Right lobe of liver (tissue), 6 donors: ENCODE results near the gene DNAH17. TPM values are rescaled to one million over a fixed set of nuclear protein-coding genes. Genes with fewer than 3 reads are reported as not detected.

ENCODE experiments used
- ATAC-seq, 4 donors: fragments of 200-7000 bp; cut with Tn5 transposase; one replicate each; pipeline ENCODE4 v1.9.1; 2020; ENCODE audit warnings: mild to moderate bottlenecking in 4 of 4, moderate library complexity in 4 of 4
- DNase-seq, 3 donors: peaks; one replicate each; pipeline ENCODE4 v3.0.0-alpha.2; 2020
- H3K27ac ChIP-seq, 3 donors: fragments of 200-600 bp; one replicate each; pipeline ENCODE4 v1.8.0; 2022
- H3K27me3 ChIP-seq, 2 donors: fragments of 200-600 bp; one replicate each; pipeline ENCODE4 v1.8.0; 2022
- H3K36me3 ChIP-seq, 4 donors: fragments of 200-600 bp; sonication (generic) in 1 of 4; one replicate each; pipeline versions ENCODE4 v1.5.1 to v1.8.0; 2017 to 2022; ENCODE audit warnings: control low read depth in 1 of 4
- H3K4me1 ChIP-seq, 4 donors: fragments of 200-600 bp; sonication (generic) in 1 of 4; one replicate each; pipeline versions ENCODE4 v1.5.1 to v1.8.0; 2017 to 2022; ENCODE audit warnings: control low read depth in 1 of 4
- H3K4me3 ChIP-seq, 3 donors: fragments of 200-600 bp; one replicate each; pipeline ENCODE4 v1.8.0; 2022
- H3K9me3 ChIP-seq, 4 donors: fragments of 200-600 bp; sonication (generic) in 1 of 4; one replicate each; pipeline versions ENCODE4 v1.5.1 to v1.8.0; 2017 to 2022; ENCODE audit warnings: control low read depth in 1 of 4
- CTCF ChIP-seq, 4 donors: fragments of 200-600 bp in 3 of 4; fragments of 450-650 bp in 1 of 4; IDR thresholded peaks; one replicate each; pipeline versions ENCODE4 v1.5.1 to v1.8.0; 2016 to 2022; ENCODE audit warnings: antibody characterized with exemption in 4 of 4, mild to moderate bottlenecking in 2 of 4
- POLR2A ChIP-seq: fragments of 450-650 bp; IDR thresholded peaks from one replicate; pipeline ENCODE4 v1.6.1; 2017; ENCODE audit warnings: antibody characterized with exemption, mild to moderate bottlenecking
- WGBS: methylation state at CpG from one replicate; pipeline ENCODE4 v1.1.6; 2018; ENCODE audit warnings: low coverage, low lambda C conversion rate; ENCODE audit not compliant: insufficient coverage; ENCODE audit errors: missing lambda C conversion rate; 5-methylcytosine and 5-hydroxymethylcytosine counted together
- intact Hi-C, 2 donors: fragments of 100-400 bp; cut with DNase I; formaldehyde crosslinking; loops; one replicate each; pipeline versions ENCODE4 v1.11.2 to v1.14.1; 2022
- total RNA-seq, 6 experiments: library from RNA; depleted of rRNA in 2 of 6; stranded (reverse); fragments of >200 nt in 2 of 6; fragmentation: NEBNext Ultra II Directional in 3 of 6; extraction: Animal tissue kit (Norgen Biotek cat#: 25700) in 3 of 6; gene quantifications; one replicate each; pipeline versions ENCODE4 v1.1.0 to v1.2.4, GENCODE V29; 2016 to 2023
- donor health status: DM: no; HTN: yes; CAD: no.
- donor health status: DM: no; HTN: no; CAD: no.
- donor health status: DM: no; HTN: no; CAD: no.
- donor health status: DM: no; HTN: yes; CAD: no.
- donor health status: DM: no; HTN: yes; CAD: no.

Gene DNAH17
- total RNA-seq, 6 experiments from 2014 or later = 0.04 TPM; not detected in 5

- 78% methylated on average over 7 of the region's 14 CpGs for WGBS
- H3K4me3 ChIP-seq = no peak overlapping the region
- ATAC-seq = no peak
Measured at GRCh38 chr17:78449983-78450595, 127.1 kb downstream of the DNAH17 start.

GRCh38 chr17:78448356-78448993 is 128.7 kb downstream of the DNAH17 start:
- Histone ChIP-seq H3K4me1 (no peaks in the 10 kb centered on the region), H3K4me3 (no peak overlapping the region), H3K9me3 (no peaks in the 10 kb centered on the region), H3K27ac (no peak overlapping the region), H3K27me3 (no peaks in the 10 kb centered on the region), H3K36me3 (no peaks in the 10 kb centered on the region)
- no peak for DNase-seq
- ATAC-seq = no peak
- TF ChIP-seq POLR2A (no peak), CTCF (IDR thresholded peaks at IDR 0.05) (no peak)
- intact Hi-C loops = no loop called here
- WGBS = 58% methylated on average over 5 of the region's 5 CpGs

More at GRCh38 chr17:78449983-78450595, 127.1 kb downstream of the DNAH17 start:
- no peak overlapping the region for H3K27ac ChIP-seq
- no peak for TF ChIP-seq POLR2A
- TF ChIP-seq CTCF (IDR thresholded peaks at IDR 0.05) = no peak
- H3K9me3 ChIP-seq = no peaks in the 10 kb centered on the region
- no peak for DNase-seq
- H3K4me1 ChIP-seq = no peaks in the 10 kb centered on the region
- no peaks in the 10 kb centered on the region for H3K36me3 ChIP-seq
- no peaks in the 10 kb centered on the region for H3K27me3 ChIP-seq
- intact Hi-C loops = no loop called here

- TF ChIP-seq POLR2A = no peak
- TF ChIP-seq CTCF (IDR thresholded peaks at IDR 0.05) = no peak
- H3K27me3 ChIP-seq = no peaks in the 10 kb centered on the region
- intact Hi-C loops = no loop called here
- no peak overlapping the region for H3K4me3 ChIP-seq
- 86% methylated on average over 5 of the region's 7 CpGs for WGBS
- no peak for ATAC-seq
- H3K9me3 ChIP-seq = no peaks in the 10 kb centered on the region
- H3K4me1 ChIP-seq = no peaks in the 10 kb centered on the region
- H3K27ac ChIP-seq = no peak overlapping the region
- DNase-seq = no peak
- no peaks in the 10 kb centered on the region for H3K36me3 ChIP-seq
Measured at GRCh38 chr17:78446833-78447232, 130.4 kb downstream of the DNAH17 start.

GRCh38 chr17:78444392-78444791 is 132.8 kb downstream of the DNAH17 start:
- Histone ChIP-seq H3K27me3 (no peaks in the 10 kb centered on the region), H3K4me3 (no peak overlapping the region), H3K4me1 (no peaks in the 10 kb centered on the region), H3K27ac (no peak overlapping the region), H3K9me3 (no peaks in the 10 kb centered on the region), H3K36me3 (no peaks in the 10 kb centered on the region)
- no peak for TF ChIP-seq POLR2A
- DNase-seq = no peak
- intact Hi-C loops = no loop called here
- ATAC-seq = no peak
- 80% methylated on average over 10 of the region's 20 CpGs for WGBS

GRCh38 chr17:78442648-78443218 is 134.5 kb downstream of the DNAH17 start:
- 21% methylated on average over 8 of the region's 19 CpGs for WGBS
- Histone ChIP-seq H3K4me3 (no peak overlapping the region), H3K4me1 (no peaks in the 10 kb centered on the region), H3K27ac (no peak overlapping the region), H3K9me3 (no peaks in the 10 kb centered on the region), H3K27me3 (no peaks in the 10 kb centered on the region), H3K36me3 (no peaks in the 10 kb centered on the region)
- ATAC-seq = peak; percentile 47 to 74 (median 72)
- DNase-seq = peak; percentile 67 to 79 (median 74)
- intact Hi-C loops = no loop called here
- TF ChIP-seq CTCF (IDR thresholded peaks at IDR 0.05) (no peak), POLR2A (peak; percentile 12)
